GM18858 (cell line): ENCODE data around the gene AP2A1.

Experiments used
- ATAC-seq: cut with Tn5 transposase; IDR thresholded peaks from one replicate; pipeline ENCODE4 v1.9.1; 2021; ENCODE audit not compliant: unreplicated experiment

The AP2A1 gene

DNA sequence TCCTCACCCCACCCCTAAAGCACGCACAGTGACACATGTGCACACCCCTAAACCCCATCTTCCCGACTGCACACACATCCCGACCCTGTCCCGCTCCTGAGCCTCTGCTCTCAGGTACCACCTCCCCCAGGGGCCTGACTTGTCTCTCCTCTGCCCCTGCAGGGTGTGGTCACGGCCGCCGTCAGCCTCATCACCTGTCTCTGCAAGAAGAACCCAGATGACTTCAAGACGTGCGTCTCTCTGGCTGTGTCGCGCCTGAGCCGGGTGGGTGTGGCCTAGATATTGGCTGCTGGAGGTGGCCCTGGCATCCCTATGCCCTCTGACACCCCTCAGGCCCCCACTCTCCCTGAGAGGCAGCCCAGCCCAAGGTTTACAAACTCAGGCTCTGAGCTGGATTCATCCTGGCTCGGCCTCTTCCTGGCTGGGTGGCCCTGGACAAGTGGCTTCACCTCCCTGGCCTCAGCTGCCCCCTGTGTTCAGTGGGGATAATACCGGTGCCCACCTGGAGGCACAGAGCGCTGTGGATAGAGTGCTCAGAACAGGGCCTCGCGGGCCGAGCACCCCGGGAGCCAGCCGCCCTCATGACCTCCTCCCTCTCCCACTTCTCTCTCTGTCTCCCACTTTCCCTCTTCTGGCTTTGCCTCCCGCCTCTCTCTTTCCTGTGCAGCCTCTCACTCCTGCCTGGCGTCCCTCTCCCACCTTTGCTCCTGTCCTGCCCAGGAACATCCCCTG is 26.2 kb downstream of the AP2A1 start:
- no peak for ATAC-seq

DNA sequence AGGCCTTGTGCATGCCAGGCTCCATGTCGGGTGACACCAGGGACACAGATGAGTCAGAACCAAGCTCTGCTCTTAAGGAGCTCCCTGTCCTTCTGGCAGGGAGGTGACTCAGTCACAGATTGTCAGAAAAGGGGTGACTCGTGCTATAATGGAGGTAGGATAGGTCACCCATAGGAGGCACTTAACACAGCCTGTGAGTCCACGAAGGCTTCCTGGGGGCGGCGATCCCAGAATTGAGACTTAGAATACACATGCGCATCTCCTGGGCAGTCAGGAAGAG is 26.7 kb downstream of the AP2A1 start:
- no peak for ATAC-seq

DNA sequence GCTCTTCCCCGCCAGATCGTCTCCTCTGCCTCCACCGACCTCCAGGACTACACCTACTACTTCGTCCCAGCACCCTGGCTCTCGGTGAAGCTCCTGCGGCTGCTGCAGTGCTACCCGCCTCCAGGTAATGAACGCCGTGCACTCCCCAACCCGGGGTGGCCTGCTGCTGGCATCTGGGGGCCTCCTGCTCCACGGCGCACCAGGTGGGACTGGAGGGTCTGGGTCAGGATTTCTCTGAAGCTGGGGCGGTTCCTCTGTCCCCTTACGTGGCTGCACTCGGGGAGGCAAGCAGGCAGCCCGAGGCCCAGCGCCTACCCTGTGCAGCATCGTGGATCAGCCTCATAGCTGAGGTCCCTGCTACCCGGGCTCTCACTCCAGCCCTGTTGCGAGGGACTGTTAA is 28.8 kb downstream of the AP2A1 start:
- no peak for ATAC-seq

DNA sequence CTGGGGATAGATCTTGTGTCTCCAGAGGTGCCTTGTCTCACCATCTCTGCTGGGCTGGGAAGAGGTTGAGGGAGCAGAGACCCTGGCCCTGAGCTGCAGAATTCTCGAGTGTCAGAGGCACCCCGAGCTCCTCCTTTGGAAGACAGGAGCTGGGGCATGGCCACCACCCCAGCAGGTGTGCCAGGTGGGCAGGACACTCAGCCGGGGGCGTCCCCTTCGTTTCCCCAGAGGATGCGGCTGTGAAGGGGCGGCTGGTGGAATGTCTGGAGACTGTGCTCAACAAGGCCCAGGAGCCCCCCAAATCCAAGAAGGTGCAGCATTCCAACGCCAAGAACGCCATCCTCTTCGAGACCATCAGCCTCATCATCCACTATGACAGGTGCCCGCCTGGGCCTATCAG is 31.8 kb downstream of the AP2A1 start:
- no peak for ATAC-seq

DNA sequence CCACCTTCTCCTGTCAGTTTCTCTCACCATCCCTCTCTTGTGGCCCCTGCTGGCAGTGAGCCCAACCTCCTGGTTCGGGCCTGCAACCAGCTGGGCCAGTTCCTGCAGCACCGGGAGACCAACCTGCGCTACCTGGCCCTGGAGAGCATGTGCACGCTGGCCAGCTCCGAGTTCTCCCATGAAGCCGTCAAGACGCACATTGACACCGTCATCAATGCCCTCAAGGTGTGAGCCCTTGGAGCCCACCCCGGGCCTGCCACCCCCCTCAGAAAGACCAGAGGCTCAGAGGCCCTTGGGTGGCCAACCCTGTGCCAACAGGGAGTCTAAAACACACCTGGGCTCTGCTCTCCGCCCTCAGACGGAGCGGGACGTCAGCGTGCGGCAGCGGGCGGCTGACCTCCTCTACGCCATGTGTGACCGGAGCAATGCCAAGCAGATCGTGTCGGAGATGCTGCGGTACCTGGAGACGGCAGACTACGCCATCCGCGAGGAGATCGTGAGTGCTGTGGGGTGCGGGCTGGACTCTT is 32.5 kb downstream of the AP2A1 start:
- ATAC-seq: no peak

DNA sequence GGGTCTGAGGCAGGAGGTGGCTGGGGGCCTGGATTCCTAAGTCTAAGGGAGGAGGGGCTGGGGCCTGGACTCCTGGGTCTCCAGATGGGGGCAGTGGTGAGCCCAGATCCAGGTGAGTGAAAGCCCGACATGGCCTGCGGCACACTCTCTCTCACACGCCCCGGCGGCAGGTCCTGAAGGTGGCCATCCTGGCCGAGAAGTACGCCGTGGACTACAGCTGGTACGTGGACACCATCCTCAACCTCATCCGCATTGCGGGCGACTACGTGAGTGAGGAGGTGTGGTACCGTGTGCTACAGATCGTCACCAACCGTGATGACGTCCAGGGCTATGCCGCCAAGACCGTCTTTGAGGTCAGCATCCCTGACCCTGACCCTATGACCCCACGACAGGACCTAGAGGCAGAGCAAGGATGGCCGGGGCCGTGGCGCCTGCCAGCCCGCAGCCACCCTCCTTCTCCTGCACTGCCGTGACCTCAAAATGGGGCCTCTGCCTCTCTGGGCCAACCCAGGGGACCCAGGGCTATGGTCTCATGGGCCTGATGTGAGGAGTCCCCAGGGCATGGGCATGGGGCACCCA is 33.1 kb downstream of the AP2A1 start:
- ATAC-seq: no peak

- no peak for ATAC-seq
These were observed 34.0 kb downstream of the AP2A1 start for GRCh38 chr19:49800771-49801170.

DNA sequence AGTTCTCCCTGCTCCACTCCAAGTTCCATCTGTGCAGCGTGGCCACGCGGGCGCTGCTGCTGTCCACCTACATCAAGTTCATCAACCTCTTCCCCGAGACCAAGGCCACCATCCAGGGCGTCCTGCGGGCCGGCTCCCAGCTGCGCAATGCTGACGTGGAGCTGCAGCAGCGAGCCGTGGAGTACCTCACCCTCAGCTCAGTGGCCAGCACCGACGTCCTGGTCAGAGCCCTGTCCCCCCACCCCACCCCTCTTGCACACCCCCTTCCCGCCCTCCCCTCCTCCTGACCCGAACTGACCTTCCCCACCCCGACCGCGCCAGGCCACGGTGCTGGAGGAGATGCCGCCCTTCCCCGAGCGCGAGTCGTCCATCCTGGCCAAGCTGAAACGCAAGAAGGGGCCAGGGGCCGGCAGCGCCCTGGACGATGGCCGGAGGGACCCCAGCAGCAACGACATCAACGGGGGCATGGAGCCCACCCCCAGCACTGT is 34.6 kb downstream of the AP2A1 start:
- no peak for ATAC-seq

DNA sequence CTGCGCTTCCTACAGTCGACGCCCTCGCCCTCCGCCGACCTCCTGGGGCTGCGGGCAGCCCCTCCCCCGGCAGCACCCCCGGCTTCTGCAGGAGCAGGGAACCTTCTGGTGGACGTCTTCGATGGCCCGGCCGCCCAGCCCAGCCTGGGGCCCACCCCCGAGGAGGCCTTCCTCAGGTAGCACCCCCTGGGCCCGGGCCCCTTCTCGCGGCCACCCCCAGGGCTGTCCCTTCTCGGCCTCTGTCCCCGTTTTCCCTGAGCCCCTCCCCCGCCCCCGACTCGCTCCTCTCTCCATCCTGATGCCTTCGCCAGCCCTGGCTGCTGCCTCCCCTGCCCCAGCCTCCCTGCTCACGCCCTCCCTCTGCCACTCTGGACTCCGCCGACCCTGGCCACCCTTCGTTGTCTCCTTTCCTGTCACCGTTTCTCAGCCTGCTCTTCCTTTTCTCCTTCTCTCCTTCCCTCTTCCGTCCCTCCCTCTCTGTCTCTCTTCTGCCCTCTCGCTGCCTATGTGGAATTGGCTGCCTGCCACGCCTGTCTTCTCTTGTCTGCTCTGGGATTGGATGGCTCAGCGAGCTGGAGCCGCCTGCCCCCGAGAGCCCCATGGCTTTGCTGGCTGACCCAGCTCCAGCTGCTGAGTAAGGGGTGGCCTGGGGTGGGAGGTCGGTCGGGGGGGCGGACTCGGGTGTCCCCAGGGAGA is 35.3 kb downstream of the AP2A1 start:
- ATAC-seq: no peak

DNA sequence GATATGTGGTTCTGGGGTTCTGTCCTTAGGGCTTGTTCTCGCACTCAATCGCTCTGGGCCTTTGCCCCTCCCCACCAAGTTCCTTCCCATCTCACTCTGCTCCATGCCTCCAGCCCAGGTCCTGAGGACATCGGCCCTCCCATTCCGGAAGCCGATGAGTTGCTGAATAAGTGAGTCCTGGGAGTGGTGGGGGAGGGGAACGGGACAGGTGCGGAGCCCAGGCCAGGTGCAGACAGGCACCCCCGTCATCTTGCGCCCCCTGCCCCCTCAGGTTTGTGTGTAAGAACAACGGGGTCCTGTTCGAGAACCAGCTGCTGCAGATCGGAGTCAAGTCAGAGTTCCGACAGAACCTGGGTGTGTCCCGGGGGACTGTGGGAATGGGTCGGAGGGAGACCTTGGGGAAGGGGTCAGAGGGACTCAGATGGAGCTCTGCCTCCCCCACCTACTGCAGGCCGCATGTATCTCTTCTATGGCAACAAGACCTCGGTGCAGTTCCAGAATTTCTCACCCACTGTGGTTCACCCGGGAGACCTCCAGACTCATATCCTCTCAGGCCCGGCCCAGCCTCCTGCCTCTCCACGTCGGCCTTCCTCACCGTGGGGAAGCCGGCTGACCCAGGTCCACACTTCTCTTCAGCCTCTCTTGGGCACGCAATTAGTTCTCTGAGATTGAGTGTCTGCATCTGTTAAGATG is 36.2 kb downstream of the AP2A1 start:
- no peak for ATAC-seq

- no peak for ATAC-seq
These were observed 36.7 kb downstream of the AP2A1 start for GRCh38 chr19:49803529-49803856.

DNA sequence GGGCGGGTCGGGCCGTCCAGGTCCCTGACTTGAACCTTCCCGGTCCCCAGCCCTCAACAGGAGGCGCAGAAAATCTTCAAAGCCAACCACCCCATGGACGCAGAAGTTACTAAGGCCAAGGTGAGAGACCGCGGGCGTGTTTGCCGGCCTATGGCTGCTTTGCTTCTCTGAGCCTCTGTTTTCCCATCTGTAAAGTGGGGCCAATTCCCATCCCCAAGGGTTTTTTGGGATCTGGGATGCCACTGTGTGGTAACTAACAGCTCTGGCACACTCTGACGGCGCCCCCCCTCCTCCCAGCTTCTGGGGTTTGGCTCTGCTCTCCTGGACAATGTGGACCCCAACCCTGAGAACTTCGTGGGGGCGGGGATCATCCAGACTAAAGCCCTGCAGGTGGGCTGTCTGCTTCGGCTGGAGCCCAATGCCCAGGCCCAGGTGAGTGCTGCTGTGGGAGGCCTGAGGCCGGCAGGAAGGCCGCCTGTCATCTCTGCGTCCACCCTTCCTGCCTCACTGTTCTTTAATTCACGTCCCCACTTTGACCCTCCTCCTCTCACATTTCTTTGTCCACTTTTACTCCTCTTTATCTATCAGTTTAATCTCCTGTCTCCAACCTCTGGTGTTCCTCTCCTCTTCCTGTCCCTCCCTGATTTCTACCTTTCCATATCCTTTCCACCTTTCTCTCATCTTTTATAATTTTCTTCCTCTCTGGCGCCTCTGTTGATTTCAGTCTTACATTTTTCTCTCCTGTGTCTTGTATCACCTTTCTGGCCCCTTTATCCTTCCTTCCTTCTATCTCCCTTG is 39.2 kb downstream of the AP2A1 start:
- no peak for ATAC-seq

- ATAC-seq: no peak
These were observed 39.8 kb downstream of the AP2A1 start for GRCh38 chr19:49806620-49806959.

DNA sequence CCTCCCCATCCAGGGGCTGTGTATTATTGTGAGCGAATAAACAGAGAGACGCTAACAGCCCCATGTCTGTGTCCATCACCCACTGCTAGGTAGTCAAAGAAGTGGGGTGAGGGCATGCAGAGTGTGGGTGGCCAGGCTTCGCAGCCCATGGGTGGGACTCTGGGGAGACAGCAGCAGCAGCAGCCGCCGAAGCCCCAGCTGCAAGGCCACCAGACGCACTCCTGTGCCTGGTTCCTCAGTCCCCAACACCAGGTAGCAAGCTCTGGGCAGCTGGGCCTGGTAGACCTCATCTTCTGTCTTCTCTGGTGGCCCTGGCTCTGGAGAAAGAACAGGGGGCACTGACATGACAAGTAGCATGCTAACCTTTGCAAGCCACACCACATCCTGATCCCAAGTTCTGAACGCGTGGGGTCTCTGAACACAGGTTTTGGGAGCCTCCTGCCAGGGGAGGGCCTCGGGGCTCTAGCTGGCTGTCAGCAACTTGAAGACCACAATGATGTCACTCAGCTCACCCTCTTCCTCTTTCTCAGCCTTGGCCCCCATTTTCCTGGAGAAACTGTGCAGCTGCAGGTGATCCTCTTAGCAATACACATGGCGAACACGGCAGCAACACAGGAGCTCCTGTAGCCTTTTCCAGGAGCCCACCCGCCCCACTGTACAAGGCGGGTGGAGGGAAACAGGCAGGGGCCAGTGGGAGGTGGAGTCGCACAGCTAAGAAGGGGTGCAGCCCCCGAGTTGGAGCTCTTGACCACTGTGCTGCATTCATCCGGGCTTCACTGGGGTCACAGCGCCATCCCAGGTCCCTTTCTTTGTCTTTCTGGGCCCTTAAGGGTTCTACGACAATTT is 40.5 kb downstream of the AP2A1 start:
- ATAC-seq: no peak

GRCh38 chr19:49807904-49808675 is 41.3 kb downstream of the AP2A1 start:
- no peak for ATAC-seq

GRCh38 chr19:49808711-49809159 is 41.9 kb downstream of the AP2A1 start:
- no peak for ATAC-seq

- ATAC-seq: no peak
These were observed 42.5 kb downstream of the AP2A1 start for GRCh38 chr19:49809160-49809940.

DNA sequence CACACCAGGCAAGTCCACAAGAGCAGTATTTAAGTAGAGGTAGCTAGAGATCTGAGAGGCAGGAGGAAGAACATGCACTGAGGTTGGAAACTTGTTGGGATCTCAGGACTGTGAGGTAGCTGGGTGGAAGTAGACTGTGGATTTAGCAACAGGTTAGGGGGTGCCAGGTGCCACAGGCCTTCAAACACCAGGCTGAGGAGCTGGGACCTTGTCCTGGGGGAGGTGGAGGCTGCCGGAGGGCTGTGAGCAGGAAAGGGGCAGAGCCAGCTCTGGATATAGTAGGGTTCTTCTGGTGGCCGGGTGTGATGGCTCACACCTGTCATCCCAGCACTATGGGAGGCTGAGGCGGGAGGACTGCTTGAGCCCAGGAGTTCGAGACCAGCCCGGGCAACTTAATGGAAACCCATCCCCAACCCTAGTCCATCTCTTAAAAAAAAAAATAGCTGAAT is 43.2 kb downstream of the AP2A1 start:
- no peak for ATAC-seq
